ENCODE results near the gene SLF2.

SLF2 gene

GRCh38 chr10:100901051-100901450 lies 11.7 kb upstream of the SLF2 start:
- no peak overlapping the region for H3K4me3 ChIP-seq (ENCODE audit: low read depth, low read length)
- no peak for TF ChIP-seq CTCF (IDR thresholded peaks at IDR 0.05; ENCODE audit: borderline replicate concordance, insufficient read depth, low read depth, low read length)

DNA sequence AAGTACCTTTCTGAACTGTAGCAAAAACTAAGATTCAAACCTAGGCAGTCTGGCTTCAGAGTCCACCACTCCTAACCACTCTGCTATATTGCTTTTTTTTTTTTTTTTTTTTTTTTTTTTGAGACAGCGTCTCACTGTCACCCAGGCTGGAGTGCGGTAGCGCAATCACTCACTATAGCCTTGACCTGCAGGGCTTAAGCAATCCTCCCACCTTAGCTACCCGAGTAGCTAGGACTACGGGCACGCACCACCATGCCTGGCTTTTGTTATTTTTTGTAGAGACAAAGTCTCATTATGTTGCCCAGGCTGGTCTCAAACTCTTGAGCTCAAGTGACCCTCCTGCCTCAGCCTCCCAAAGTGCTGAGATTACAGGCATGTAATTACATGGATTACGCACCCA lies 10.1 kb upstream of the SLF2 start:
- no peak overlapping the region for H3K4me3 ChIP-seq (ENCODE audit: low read depth, low read length)
- TF ChIP-seq CTCF (IDR thresholded peaks at IDR 0.05; ENCODE audit: borderline replicate concordance, insufficient read depth, low read depth, low read length): no peak

DNA sequence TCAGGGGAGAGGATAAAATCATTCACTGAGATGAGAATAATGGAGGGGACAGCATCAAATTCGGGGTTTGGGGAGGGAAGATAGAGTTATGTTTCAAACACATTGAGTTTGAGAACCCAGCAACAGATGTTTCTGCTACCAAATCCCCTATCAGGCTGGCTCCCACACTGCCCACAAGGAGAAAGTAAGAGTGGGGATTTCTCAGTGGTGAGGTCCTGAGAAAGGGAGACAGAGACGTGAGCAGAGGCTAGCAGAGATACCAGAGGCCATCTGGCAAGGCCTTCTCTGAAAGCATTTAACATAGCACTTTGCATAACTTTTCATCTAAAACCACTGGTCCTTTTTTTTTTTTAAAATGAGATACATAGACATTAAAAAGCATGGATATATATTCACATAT lies 7.8 kb upstream of the SLF2 start:
- H3K4me3 ChIP-seq (ENCODE audit: low read depth, low read length): no peak overlapping the region
- TF ChIP-seq CTCF (IDR thresholded peaks at IDR 0.05; ENCODE audit: borderline replicate concordance, insufficient read depth, low read depth, low read length): no peak

GRCh38 chr10:100907175-100907574 lies 5.6 kb upstream of the SLF2 start:
- TF ChIP-seq CTCF (IDR thresholded peaks at IDR 0.05; ENCODE audit: borderline replicate concordance, insufficient read depth, low read depth, low read length): no peak
- no peak overlapping the region for H3K4me3 ChIP-seq (ENCODE audit: low read depth, low read length)

DNA sequence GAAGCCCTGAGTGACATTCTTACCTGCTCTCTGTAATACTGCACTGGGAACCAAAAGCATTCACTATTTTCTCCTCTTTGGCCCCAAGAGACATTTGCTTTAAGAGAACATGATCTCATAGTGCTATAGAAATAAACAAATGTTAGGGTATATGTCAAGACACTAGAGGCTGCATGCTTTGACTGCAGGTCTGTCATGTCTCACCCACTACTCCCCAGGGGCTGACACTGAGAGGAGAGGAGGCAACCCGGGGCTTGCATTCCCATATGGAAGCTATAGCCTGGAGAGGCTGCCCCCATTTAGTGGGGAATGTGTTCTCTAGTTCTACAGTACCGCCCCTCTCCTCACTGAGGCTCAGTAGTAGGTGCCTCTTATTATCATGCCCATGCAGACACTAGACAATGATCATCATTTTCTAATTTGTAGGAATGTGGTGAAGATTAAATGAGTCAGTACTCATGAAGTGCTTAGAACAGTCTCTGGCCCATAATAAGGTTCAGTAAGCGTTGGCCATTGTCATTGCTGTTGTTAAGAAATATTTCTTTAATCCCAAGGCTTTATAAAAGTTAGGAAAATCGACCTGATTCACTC lies 4.9 kb upstream of the SLF2 start:
- H3K4me3 ChIP-seq (ENCODE audit: low read depth, low read length): no peak overlapping the region
- TF ChIP-seq CTCF (IDR thresholded peaks at IDR 0.05; ENCODE audit: borderline replicate concordance, insufficient read depth, low read depth, low read length): no peak

DNA sequence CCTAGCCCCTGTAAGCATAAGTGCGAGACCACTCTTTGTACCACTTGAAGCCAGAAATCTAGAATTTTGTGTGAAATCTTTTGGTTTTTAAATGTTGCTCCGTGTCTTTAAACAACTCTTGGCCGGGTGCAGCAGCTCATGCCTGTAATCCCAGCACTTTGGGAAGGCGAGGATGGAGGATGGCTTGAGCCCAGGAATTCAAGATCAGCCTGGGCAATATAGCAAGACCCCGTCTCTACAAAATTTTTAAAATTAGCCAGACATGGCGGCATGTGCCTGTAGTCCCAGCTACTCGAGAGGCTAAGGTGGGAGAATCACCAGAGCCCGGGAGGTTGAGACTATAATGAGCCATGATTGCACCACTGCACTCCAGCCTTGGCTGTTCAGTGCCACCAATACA lies 4.4 kb upstream of the SLF2 start:
- no peak overlapping the region for H3K4me3 ChIP-seq (ENCODE audit: low read depth, low read length)
- no peak for TF ChIP-seq CTCF (IDR thresholded peaks at IDR 0.05; ENCODE audit: borderline replicate concordance, insufficient read depth, low read depth, low read length)

- no peak overlapping the region for H3K4me3 ChIP-seq (ENCODE audit: low read depth, low read length)
- no peak for TF ChIP-seq CTCF (IDR thresholded peaks at IDR 0.05; ENCODE audit: borderline replicate concordance, insufficient read depth, low read depth, low read length)
These were observed 3.1 kb upstream of the SLF2 start for GRCh38 chr10:100909501-100910263.
